Measurements from ENCODE around the gene SEC22B.
"Not testable (repeated sequence)": the region's sequence is repeated elsewhere in the genome, so short reads cannot be mapped to it uniquely, and the experiment has no call there.

Gene SEC22B

DNA sequence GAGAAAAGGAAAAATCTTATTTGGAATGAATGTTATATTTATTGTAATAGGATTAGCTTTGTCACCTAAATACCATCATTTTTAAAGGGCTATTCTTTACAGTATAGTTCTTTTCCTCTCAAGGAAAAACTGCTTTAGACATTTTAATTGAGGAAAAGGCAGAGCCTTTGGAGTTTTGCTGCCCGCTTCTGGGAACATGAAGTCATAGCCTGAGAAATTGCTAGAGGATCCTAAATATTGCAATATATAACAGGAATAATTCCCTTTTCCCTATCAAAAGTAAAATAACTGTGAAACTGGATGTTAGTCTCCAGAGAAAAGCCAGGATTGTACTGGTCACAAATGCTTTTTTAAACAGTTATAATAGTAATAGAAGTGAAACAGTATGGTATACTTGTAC is 30.5 kb downstream of the SEC22B start:
- not testable (repeated sequence) for DNase-seq (ENCODE audit: low read depth in 2 of 2)

DNA sequence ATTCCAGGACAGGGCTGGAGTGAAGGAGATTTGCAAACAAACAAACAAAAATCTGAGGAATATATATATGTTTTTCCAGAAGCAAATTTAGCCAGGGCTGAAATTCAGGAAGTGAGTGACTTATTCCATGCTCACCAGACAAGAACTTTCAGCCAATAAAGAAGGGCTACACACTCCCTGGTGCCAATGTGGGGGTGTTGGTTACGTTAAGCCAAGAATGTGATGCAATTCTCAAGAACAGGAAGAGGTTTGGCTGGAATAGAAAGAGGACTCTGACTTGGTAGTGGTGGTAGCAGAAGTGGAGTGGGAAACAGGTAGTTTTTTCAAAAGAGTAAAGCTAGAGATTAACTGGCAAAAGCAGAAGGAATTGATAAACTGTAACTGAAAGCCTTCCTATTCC is 31.7 kb downstream of the SEC22B start:
- DNase-seq (ENCODE audit: low read depth in 2 of 2), result not testable (repeated sequence)

DNA sequence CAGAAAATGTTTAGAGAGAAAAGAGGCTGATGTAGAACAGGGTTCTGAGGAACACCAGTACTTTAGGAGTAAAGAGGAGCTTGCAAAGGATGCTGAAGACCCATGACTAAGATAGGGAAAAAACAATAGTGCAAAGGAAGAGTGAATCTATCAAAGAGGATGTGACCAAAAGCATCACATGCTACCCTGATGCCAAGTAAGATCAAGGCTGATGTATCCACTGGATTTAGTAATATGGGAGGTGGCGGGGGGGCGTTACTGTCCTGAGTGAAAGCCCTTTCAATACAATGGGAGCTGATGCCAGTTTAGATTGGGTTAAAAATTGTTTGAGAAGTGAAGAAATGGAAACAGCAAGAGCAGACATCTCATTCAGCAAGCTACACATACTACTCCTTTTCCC is 32.2 kb downstream of the SEC22B start:
- not testable (repeated sequence) for DNase-seq (ENCODE audit: low read depth in 2 of 2)

DNA sequence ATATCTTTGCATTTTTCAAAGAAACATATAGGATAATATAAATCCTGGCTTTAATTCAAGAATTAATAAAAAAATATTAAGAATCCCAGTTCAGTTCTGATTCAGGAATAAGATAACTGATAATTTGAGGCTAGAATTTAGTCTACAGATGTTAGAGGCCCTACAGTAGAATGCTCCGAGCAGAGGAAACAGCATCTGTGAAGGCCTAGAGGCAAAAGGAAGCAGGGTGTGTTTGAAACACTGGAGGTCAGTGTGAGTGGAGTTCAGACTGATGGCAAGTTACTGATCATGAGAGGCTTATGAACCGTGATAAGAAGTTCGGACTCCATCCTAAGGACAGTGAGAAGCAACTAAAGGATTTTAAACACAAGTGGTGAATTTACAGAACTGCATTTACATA is 33.0 kb downstream of the SEC22B start:
- DNase-seq (ENCODE audit: low read depth in 2 of 2), result not testable (repeated sequence)

DNA sequence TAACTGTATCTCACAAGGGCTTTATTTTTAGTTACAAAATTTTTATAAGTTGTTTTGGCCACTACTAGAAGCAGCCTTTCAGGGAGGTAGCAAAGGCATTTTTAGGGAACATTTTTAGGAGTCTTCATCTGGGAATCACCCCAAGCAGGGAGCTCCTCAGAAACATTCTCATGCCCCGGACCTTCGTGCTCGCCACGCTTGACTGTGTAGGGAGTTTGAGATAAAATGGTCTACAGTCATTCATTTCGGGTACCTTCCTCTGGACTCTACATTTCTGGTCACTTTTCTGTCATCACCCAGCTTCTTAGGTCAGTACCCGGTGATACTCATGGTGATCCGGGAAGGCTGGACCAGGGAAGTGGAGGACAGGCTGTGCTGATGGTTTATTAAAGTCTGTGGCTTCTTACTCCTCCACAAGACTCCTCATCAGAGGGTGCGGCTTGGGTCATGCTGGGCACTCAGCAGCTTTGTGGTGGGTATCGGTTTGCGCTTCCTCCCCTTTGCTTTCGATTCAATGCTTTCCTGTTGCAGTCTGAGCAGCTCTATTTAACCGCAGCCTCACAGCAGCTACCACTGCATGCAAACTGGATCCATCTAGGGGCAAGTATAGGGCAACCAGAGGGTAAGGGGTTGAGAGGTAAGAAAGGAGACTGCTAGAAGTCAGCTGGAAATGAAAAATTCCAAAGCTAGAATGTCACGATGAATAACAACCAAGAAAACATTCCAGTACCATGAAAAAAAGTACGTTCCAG is 33.6 kb downstream of the SEC22B start:
- peak; percentile 26 to 42 for DNase-seq (ENCODE audit: low read depth in 2 of 2)

DNA sequence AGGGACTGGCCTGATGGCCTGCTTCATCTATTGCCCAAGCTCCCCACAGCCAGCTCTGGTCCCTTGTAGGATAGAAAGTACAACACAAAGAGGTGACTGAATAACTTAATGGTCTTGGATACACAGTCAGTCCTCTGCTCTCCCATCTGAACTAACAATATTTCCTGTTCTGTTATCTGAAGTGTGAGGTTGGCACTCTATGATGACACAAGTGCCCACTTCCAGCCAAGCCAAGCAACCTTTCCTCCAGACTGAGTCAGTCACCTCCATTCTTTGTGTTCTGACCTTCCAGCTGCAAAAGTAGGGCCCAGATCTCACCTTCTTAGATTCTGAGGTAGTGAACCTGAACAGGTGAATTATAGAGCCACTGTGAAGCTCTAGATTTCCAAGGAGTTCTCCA is 34.5 kb downstream of the SEC22B start:
- DNase-seq (ENCODE audit: low read depth in 2 of 2), result not testable (repeated sequence)

DNA sequence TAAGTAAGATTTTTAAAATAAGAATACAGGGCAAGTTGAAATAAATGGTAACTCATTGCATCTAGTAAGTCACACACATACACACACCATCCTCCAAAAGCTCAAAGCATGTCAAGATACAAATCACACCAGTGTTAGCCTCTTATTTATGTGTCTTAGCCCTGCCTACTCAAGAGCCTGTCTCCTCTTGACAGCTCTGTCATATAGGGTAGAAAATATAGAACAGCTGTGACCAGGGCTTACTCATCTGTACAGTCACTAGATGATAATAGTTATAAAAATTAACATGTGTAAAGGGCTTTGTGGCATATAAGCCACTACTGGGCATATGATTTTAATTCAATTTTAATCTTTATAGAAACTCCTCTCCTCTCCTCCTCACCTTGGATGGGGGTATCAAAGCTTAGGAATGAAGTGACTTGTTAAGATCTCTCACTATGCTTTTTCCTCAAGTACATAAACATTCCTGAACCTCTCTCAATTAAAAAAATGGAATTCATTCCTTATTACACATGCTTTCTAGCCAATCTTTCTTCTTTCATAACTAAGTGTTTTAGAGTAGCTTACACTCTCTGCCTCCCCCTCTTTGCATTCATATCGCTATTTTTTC is 35.6 kb downstream of the SEC22B start:
- DNase-seq (ENCODE audit: low read depth in 2 of 2), result not testable (repeated sequence)

DNA sequence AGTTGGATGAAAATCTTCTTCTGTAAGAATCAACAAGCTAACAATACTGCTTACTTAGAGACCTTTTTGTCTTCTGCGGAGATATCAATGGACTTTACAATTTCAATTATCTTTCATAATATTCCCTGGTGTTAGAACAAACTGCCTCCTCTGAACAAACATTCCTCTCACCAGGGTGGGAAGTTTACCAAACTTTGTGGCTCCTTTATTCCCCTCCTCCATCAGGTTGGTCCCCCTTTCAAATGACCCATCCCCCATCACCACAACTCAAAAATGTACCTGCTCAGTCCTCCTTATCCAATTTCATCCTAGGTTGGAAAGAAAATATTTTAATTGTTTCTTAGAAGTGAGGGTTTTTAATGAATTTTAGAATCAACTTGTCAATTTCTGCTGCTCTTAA is 40.2 kb downstream of the SEC22B start:
- not testable (repeated sequence) for DNase-seq (ENCODE audit: low read depth in 2 of 2)

DNA sequence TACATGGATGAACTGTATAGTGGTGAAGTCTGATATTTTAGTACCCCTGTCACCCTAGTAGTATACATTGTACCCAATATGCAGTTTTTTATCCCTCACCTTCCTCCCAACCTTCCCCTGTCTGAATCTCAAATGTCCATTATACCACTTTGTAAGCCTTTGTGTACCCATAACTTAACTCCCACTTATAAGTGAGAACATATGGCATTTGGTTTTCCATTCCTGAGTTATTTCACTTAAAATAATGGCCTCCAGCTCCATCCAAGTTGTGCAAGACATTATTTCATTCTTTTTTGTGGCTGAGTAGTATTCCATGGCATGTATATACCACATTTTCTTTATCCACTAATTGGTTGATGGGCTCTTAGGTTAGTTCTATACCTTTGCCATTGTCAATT is 42.4 kb downstream of the SEC22B start:
- not testable (repeated sequence) for DNase-seq (ENCODE audit: low read depth in 2 of 2)

DNA sequence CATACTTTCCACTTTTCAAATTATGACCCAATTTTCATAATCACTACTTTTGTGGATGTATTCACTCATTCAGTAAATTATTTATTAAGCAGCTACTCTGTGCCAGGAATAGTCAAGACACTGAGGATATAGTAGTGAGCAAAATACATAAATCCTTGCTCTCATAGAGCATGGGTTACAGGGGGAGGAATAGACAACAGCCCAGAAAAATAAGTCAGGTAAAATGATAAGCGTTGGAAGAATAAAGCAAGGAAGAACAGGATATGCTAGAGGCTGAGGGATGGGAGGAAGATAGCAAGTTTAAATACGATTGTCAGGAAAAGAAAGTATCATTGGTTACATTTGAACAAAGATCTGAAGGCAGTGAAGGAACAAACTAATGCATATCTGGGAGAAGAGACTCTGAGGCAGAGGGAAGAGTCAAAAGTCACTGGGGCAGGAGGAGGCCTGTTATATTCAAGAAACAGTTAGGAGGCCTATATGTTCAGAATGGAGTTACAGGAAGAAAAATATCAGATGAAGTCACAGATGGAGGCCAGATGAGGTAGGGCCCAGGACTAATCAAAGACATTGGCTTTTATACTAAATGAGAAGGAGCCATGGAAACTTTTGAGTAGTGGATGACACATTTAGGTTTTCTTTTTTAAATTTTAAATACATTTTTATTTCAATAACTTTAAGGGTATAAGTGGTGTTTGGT is 42.9 kb downstream of the SEC22B start:
- no peak for DNase-seq (ENCODE audit: low read depth in 2 of 2)

DNA sequence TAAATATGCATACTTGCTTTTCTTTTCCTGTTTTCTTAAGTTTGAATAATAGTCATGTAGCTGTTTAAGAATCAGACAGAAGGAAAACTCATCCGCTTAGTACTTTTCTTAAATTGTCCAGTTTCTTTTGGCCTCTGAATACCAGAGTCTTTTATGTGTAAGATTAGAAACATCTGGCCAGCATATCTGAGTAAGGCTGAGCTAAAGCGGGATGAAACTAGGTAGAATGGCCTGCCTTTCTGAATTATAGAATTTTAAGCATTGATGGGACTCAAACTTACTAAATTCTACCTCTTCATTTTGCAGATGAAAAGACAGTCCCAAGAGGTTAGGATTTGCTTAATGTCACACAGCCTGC is 43.9 kb downstream of the SEC22B start:
- not testable (repeated sequence) for DNase-seq (ENCODE audit: low read depth in 2 of 2)

DNA sequence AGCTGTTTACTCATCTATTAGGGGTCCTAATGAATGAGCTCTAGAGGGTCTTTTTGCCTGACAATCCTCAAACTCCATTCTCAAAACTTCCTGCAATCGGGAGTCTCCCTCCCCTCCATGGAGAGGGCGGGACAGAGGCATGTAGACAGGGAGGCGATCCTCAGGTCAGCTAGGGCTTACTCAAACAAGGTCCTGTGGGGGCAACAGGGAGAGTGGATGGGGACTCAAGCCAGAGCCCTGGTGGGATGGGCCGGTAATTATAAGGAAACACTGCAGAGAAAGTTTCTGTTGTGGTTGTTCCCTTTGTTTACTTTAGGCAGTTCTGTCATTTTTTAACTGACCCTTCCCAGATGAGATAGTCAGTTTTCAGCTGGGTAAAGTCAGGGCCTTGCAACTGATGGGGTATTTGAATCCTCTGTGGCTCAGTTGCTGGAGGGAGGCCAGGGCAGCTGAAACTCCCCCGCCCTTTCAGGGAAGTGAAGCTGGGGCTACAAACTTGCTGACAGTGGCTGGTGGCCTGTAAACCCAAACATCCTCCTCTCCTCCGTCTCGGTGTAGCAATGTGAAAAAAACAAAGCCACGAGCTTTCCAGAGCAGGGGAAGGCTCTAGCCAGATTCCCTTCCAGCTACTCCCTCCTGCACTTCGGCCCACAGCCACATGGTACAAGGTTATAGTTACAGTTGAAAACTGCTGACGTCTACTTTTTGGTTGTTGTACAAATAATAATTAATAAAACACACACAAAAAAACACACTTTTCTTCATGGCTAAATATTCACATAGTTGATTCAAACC is 44.5 kb downstream of the SEC22B start:
- not testable (repeated sequence) for DNase-seq (ENCODE audit: low read depth in 2 of 2)

DNA sequence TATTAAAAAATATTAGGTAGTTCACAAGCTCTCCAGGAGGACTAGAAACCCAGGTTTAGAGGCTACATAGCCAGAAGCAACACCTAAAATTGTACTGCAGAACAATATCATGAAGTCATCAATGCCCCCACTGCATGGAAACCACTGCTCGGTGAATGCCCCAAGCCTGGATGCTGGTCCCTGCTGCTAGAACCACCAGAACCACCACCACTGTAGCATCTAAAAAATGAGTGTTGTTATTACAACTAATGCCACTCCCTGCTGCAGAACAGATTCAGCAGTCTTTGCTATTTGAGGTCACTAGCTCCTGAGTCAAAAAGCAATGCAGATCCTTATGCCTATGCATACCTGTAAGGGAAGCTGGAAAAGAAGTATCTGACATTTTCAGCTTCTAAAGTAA is 48.4 kb downstream of the SEC22B start:
- not testable (repeated sequence) for DNase-seq (ENCODE audit: low read depth in 2 of 2)

DNA sequence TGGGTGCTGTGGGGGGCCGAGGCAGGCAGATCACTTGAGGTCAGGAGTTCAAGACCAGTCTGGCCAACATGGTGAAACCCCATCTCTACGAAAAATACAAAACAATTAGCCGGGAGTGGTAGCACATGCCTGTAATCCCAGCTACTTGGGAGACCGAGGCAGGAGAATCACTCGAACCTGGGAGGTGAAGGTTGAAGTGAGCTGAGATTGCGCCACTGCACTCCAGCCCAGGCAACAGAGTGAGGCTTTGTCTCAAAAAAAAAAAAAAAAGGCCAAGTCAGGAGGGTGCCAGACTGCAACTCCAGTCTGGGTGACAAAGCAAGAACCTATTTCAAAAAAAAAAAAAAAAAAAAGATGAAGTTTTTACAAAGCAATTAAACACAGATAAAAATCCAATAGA is 50.1 kb downstream of the SEC22B start:
- DNase-seq (ENCODE audit: low read depth in 2 of 2), result not testable (repeated sequence)

DNA sequence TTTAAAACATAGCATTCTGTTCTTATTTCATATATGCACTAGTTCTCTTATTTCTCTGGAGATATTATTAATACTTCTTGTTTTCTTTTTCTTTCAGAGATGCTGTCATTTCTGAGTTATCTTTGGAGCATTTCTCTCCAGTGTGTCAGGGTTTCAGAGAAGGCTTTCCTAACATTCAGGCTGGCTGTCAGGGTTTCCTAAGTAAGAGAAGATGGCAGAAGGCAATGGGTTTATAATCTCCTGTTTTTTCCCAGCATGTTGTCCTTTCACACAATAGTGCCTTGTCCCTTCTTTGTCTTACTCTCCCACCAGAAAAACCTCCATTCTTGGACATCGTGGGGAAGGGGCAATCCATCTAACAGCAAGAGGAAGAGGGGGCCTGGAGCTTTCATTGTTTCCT is 51.7 kb downstream of the SEC22B start:
- not testable (repeated sequence) for DNase-seq (ENCODE audit: low read depth in 2 of 2)

DNA sequence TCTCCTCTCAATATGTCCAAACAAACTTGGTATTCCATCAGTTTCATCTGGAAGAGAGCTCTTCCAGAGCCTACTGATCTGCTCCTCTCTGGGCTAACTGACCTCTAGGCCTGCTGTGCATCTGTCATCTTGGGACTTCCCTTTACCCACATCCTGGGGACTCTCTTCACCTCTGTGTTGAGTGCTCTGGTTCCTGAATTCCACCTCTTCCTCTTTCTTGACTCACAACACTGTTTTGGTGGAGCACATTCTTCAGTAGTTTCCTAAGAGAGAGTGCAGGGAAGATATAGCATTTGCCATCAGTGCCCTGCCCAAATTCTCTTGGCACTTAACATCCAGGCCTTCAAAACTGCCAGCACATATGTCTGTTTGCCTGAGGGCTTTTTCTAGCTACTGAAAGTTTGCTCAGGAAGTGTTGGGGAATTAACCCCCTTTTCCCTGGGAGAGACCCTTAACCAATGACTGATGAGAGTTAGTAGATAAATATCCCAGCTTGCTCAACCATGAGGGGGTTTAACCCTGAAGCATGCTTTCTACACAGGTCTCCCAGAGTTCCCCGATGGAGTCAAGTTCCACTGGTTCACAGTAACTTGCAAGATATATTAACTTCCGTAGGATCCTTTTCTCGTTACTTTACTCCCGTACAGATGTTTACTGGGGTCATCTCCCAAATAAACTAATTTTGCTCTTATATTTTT is 52.4 kb downstream of the SEC22B start:
- not testable (repeated sequence) for DNase-seq (ENCODE audit: low read depth in 2 of 2)

DNA sequence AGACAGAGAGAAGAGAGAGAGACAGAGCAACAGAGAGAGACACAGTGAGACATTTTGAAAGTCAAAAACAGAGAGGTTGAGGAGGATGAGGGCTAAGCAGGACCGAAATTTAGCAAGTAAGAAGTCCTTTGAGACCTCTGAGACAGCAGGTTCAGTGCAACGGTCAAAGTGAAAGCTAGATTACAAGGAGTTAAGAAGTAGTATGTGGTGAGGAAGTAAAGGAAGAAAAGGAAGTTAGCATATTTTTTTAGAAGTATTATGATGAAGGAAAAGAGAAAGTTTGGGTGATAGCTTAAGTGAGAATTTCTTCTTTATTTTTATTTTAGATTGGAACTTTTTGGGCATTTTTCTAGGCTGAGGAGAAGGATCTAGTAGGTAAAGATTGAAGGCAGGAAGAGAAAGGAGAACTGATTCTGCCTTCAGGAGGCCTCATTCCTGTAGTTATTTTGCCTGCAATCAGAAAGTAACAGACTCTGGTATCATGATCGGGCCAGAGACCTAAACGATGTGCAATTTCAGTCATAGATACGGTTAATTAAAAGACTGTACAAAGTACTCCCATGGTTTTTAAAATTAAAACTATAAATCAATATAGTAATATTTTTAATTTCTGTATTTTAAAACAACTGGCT is 53.9 kb downstream of the SEC22B start:
- DNase-seq (ENCODE audit: low read depth in 2 of 2), result not testable (repeated sequence)

DNA sequence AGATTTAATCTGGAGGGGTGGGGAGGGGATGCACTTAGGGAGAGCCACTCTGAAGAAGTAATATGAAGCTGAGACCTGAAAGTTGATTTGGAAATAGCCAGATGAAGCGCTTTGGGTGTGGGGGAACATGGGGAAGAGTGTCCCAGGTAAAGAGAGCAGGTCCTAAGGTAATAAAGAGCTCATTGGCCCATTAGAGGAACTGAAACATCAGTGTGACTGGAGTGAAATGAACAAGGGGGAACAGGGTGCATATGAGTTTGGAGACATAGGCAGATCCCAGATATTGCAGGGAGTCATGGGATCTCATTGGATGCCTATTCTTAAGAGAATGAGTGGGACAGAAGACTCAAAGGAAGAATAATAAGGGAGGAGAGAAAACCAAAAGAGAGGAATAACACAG is 54.5 kb downstream of the SEC22B start:
- DNase-seq (ENCODE audit: low read depth in 2 of 2), result not testable (repeated sequence)

DNA sequence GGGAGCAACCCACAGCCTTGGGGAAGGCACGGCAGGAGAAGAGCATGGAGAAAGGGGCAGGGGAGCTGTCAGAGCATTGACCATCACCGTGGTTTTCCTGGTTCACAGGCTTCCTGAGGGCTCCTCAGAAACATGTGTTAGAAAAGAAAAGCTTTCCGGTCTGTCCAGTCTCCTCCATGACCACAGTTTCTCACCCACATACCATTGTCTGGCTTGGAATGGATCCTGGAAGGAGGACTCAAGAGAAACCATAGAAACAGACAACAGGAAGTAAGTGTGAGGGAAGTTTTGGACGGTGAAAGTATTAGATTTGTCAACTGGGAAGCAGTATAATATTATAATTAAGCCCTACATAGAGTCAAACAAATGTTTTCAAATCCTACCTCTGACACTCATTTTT is 55.8 kb downstream of the SEC22B start:
- not testable (repeated sequence) for DNase-seq (ENCODE audit: low read depth in 2 of 2)

DNA sequence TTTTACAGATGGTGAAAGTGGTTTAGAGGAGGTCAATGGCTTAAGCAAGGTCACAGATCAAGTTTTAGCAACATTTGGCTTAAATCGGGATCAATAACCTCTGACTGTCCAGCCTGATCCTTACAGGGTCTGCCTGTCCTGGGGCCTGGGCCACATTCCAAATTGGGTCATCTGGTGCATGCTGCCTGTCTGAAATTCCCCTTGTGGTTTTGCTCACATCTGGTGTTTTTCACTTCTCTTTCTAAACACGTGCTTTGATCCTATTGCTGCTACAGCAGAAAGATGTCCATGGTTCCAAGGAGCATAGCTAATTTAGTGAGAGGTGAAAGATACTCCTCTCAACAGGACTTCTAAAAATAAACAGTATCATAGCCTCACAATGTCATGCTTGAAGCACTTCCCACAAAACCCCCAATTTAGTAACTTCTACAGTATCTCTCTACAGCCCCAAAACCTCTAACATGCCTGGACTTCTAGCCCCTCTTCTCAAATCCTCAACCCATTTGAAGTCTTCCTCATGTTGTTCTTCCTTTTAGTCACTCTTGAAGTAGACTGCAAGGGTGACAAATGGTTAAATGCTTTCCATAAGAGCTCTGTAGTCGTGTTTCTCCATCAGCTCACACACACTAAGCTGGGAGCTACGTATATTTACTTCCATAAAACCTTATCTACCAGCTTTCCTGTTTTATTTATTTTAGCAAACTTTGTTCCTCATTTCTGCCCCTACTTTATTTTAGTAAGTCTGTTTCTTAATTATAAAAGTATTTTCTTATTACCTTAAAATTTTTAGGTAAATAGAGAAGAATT is 58.7 kb downstream of the SEC22B start:
- DNase-seq (ENCODE audit: low read depth in 2 of 2), result not testable (repeated sequence)

All from stimulated activated CD8-positive, alpha-beta memory T cell treated with anti-CD3 and anti-CD28 coated beads, Interleukin-15, amount 100 ng/mL, for 4 hours (primary cell).